HTERT RPE-1 (cell line): Measurements from ENCODE around the gene VPS35L.

Experiments
- in situ Hi-C: fragments of 300-500 bp; cut with MboI; formaldehyde crosslinking; loops from 4 replicates; pipeline ENCODE4 v1.14.3; 2020; ENCODE audit warnings: low sequenced_read_pairs

The VPS35L gene

DNA sequence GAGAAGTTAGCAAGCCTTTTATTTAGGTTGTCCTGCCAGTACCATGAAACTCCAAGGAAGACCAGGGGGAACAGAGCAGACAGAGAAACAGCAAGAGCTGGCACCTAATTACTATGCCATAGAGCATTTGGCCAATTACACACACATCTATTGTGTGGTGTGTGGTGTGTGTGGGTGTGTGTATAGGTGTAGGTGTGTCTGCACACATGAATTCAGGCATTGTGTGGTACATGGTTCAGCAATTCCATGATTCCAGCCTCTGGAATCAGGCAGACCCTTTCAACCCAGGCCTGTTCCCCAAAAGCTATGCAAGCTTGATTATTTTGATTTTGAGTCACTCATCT is 188.3 kb downstream of the VPS35L start:
- in situ Hi-C loops = no loop called here

DNA sequence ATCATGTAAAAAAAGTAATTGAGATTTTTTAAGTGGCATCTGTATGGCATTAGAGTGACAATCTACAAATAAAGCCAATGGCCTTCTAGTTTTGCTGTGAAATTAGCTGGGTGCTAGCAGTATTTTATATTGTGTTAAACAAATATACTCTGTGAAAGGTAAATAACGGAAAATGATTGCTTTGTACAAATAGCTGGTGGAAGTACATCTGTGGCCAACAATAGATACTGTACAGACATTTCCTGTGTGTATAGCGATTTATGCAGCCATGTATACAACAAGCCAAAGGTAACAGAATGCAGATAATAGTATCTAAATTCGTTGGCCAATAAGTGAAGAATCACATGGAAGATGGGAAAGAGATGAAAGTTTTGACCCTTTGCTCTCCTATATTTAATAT is 189.2 kb downstream of the VPS35L start:
- in situ Hi-C loops = no loop called here

DNA sequence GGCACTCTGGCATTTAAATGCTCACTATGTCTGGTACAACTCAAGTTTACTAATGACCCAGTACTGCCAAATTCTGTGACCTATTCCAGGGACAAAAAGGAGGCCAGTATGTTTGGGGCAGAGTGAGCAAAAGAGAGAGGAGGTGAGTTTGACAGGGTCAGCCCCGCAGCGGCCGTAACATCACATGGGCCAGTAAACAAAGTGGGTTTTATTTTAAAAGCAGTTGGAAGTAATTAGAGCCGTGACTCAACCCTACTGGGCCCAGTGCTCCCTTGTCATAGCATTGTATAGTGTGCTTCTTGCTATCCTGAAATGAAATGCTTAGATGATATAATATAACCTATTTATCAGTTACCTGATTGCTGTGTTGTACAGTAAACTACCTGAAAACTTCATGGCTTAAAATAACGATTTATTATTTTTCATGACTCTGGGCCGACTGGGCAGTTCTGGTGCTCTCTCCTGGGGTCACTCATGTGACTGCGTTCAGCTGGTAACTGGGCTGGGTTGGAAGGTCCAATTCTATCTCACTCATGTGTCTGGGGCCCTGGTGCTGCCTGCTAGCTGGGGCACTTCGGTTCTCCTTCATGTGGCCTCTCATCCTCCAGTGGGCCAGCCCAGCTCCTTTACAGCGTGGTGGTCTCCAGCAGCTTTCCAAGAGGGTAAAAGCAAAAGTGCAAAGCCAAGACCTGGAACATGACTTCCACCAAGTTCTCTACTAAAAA is 189.9 kb downstream of the VPS35L start:
- in situ Hi-C loops = no loop called here

DNA sequence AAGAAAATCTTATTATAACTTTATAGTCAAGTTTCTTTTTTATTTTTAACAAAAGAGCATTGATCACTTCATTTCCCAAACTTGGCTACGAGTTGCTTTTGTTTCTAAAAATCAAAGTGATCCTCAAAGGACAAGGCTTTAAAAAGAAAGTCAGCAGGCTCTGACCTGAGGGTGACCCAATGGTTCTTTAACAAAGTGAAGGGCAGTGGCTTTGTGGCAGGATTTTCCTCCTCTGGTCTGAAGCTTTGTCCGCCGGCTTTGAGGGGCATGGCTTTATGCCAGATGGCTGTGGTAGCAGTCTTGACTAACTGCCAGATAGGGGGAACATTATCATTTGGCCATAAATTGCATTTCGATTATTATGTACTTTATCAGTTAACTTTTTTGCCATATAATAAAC is 191.1 kb downstream of the VPS35L start:
- in situ Hi-C loops = no loop called here

DNA sequence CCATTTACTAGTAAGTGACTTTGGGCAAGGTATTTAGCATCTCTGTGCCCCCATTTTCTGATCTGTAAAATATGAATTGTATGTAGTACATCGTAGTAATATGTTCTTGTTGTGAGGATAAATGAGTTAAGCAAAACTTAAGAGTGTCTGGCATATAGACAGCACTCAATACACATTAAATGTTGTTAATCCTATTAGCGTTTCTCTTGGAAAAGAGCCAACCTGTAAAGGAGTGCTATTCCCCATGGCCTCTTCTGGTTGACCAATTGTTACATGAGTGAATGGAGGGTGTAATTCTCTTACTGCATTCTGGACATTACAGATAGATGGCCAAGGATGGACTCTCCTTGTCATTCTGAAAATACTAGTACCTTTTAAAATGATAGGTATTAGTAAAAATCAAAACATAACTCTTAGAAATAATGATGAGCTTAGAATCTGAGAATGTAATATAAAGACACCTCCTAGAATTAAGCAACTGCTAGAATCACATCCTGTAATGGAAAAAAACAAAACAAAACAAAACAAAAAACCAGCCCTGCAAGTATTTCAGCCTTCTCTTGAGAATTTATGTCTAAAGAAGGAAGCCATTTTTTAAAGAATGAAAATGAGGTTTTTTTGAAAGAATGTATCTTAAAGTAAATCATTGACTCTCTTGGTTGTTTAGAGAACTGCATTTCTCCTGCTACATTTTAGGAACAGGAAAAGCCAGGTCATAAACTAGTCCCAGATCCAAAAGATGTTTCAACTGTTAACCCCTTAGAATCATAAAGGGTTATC is 193.1 kb downstream of the VPS35L start:
- in situ Hi-C loops = no loop called here

DNA sequence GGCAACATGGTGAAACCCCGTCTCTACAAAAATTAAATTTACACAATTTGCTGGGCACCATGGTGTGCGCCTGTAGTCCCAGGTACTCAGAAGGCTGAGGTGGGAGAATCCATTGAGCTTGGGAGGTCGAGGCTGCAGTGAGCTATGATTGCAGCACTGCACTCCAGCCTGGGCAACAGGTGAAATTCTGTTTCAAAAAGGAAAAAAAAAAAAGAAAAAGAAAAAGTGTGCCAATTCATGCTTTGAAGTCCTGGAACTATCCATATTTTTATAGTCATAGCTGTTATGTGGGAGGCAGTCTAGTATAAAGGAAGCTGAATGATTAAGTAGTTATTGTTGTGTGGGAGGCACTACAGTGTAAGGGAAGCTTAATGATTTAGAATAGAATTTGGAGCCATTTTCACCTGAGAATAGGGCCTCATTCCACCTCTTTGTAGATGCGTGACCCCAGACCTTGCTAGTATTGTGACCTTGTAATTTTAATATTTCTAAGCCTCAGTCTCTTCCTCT is 194.1 kb downstream of the VPS35L start:
- in situ Hi-C loops = no loop called here
